ENCODE data around the gene CLDN9.

Gene CLDN9

GRCh38 chr16:2986623-2987188 is 26.0 kb upstream of the CLDN9 start:
- Histone ChIP-seq H3K4me1 (ENCODE audit: insufficient read depth, low read length) (peaks cover 29% of the 10 kb centered on the region), H3K27ac (ENCODE audit: low read depth, low read length) (no peak overlapping the region), H3K9me3 (ENCODE audit: insufficient read depth, low read depth, low read length) (no peaks in the 10 kb centered on the region), H3K4me3 (ENCODE audit: low read length) (no peak overlapping the region), H3K27me3 (ENCODE audit: insufficient read depth, low read length) (no peaks in the 10 kb centered on the region), H3K9ac (ENCODE audit: low read depth, low read length) (no peak overlapping the region), H3K36me3 (ENCODE audit: insufficient read depth, low read length) (no peaks in the 10 kb centered on the region)
- whole genome bisulfite sequencing, result 90% methylated on average over 17 of the region's 17 CpGs

GRCh38 chr16:2987286-2987685 is 25.4 kb upstream of the CLDN9 start:
- 87% methylated on average over 9 of the region's 9 CpGs for WGBS
- no peak overlapping the region for H3K27ac ChIP-seq (ENCODE audit: low read depth, low read length)
- no peaks in the 10 kb centered on the region for H3K36me3 ChIP-seq (ENCODE audit: insufficient read depth, low read length)
- no peaks in the 10 kb centered on the region for H3K27me3 ChIP-seq (ENCODE audit: insufficient read depth, low read length)
- no peak overlapping the region for H3K4me3 ChIP-seq (ENCODE audit: low read length)
- H3K4me1 ChIP-seq (ENCODE audit: insufficient read depth, low read length), result peaks cover 23% of the 10 kb centered on the region
- H3K9me3 ChIP-seq (ENCODE audit: insufficient read depth, low read depth, low read length), result no peaks in the 10 kb centered on the region
- H3K9ac ChIP-seq (ENCODE audit: low read depth, low read length), result no peak overlapping the region

GRCh38 chr16:2987833-2988232 is 24.9 kb upstream of the CLDN9 start:
- H3K36me3 ChIP-seq (ENCODE audit: insufficient read depth, low read length), result no peaks in the 10 kb centered on the region
- no peak overlapping the region for H3K9ac ChIP-seq (ENCODE audit: low read depth, low read length)
- H3K4me3 ChIP-seq (ENCODE audit: low read length), result no peak overlapping the region
- H3K27me3 ChIP-seq (ENCODE audit: insufficient read depth, low read length), result no peaks in the 10 kb centered on the region
- H3K27ac ChIP-seq (ENCODE audit: low read depth, low read length), result no peak overlapping the region
- peaks cover 20% of the 10 kb centered on the region for H3K4me1 ChIP-seq (ENCODE audit: insufficient read depth, low read length)
- WGBS, result 70% methylated on average over 8 of the region's 8 CpGs
- no peaks in the 10 kb centered on the region for H3K9me3 ChIP-seq (ENCODE audit: insufficient read depth, low read depth, low read length)

GRCh38 chr16:2988590-2989099 is 24.1 kb upstream of the CLDN9 start:
- Histone ChIP-seq H3K9me3 (ENCODE audit: insufficient read depth, low read depth, low read length) (no peaks in the 10 kb centered on the region), H3K4me1 (ENCODE audit: insufficient read depth, low read length) (peaks cover 16% of the 10 kb centered on the region), H3K27me3 (ENCODE audit: insufficient read depth, low read length) (no peaks in the 10 kb centered on the region), H3K9ac (ENCODE audit: low read depth, low read length) (no peak overlapping the region), H3K36me3 (ENCODE audit: insufficient read depth, low read length) (no peaks in the 10 kb centered on the region), H3K27ac (ENCODE audit: low read depth, low read length) (no peak overlapping the region), H3K4me3 (ENCODE audit: low read length) (no peak overlapping the region)
- 57% methylated on average over 8 of the region's 8 CpGs for WGBS

GRCh38 chr16:2990891-2991290 is 21.8 kb upstream of the CLDN9 start:
- Histone ChIP-seq H3K36me3 (ENCODE audit: insufficient read depth, low read length) (no peaks in the 10 kb centered on the region), H3K27me3 (ENCODE audit: insufficient read depth, low read length) (no peaks in the 10 kb centered on the region), H3K27ac (ENCODE audit: low read depth, low read length) (no peak overlapping the region), H3K4me3 (ENCODE audit: low read length) (no peak overlapping the region), H3K9me3 (ENCODE audit: insufficient read depth, low read depth, low read length) (no peaks in the 10 kb centered on the region), H3K9ac (ENCODE audit: low read depth, low read length) (no peak overlapping the region), H3K4me1 (ENCODE audit: insufficient read depth, low read length) (peaks cover 16% of the 10 kb centered on the region)
- 73% methylated on average over 10 of the region's 10 CpGs for WGBS

GRCh38 chr16:2991566-2992261 is 21.0 kb upstream of the CLDN9 start:
- Histone ChIP-seq H3K27ac (ENCODE audit: low read depth, low read length) (no peak overlapping the region), H3K9ac (ENCODE audit: low read depth, low read length) (no peak overlapping the region), H3K4me1 (ENCODE audit: insufficient read depth, low read length) (peaks cover 16% of the 10 kb centered on the region), H3K27me3 (ENCODE audit: insufficient read depth, low read length) (no peaks in the 10 kb centered on the region), H3K36me3 (ENCODE audit: insufficient read depth, low read length) (no peaks in the 10 kb centered on the region), H3K9me3 (ENCODE audit: insufficient read depth, low read depth, low read length) (no peaks in the 10 kb centered on the region), H3K4me3 (ENCODE audit: low read length) (no peak overlapping the region)
- 90% methylated on average over 11 of the region's 12 CpGs for WGBS

GRCh38 chr16:2992383-2993081 is 20.2 kb upstream of the CLDN9 start:
- Histone ChIP-seq H3K27me3 (ENCODE audit: insufficient read depth, low read length) (no peaks in the 10 kb centered on the region), H3K36me3 (ENCODE audit: insufficient read depth, low read length) (no peaks in the 10 kb centered on the region), H3K9me3 (ENCODE audit: insufficient read depth, low read depth, low read length) (no peaks in the 10 kb centered on the region), H3K4me1 (ENCODE audit: insufficient read depth, low read length) (peaks cover 16% of the 10 kb centered on the region), H3K9ac (ENCODE audit: low read depth, low read length) (no peak overlapping the region), H3K27ac (ENCODE audit: low read depth, low read length) (no peak overlapping the region), H3K4me3 (ENCODE audit: low read length) (no peak overlapping the region)
- 92% methylated on average over 11 of the region's 14 CpGs for WGBS

- Histone ChIP-seq H3K9me3 (ENCODE audit: insufficient read depth, low read depth, low read length) (no peaks in the 10 kb centered on the region), H3K4me3 (ENCODE audit: low read length) (no peak overlapping the region), H3K27ac (ENCODE audit: low read depth, low read length) (no peak overlapping the region), H3K4me1 (ENCODE audit: insufficient read depth, low read length) (no peaks in the 10 kb centered on the region), H3K27me3 (ENCODE audit: insufficient read depth, low read length) (no peaks in the 10 kb centered on the region), H3K9ac (ENCODE audit: low read depth, low read length) (no peak overlapping the region), H3K36me3 (ENCODE audit: insufficient read depth, low read length) (no peaks in the 10 kb centered on the region)
- WGBS, result 86% methylated on average over 13 of the region's 13 CpGs
These were observed 16.4 kb upstream of the CLDN9 start for GRCh38 chr16:2996298-2996697.

GRCh38 chr16:2999929-3000328 is 12.8 kb upstream of the CLDN9 start:
- Histone ChIP-seq H3K4me1 (ENCODE audit: insufficient read depth, low read length) (no peaks in the 10 kb centered on the region), H3K4me3 (ENCODE audit: low read length) (no peak overlapping the region), H3K27ac (ENCODE audit: low read depth, low read length) (no peak overlapping the region), H3K9me3 (ENCODE audit: insufficient read depth, low read depth, low read length) (no peaks in the 10 kb centered on the region), H3K9ac (ENCODE audit: low read depth, low read length) (no peak overlapping the region), H3K27me3 (ENCODE audit: insufficient read depth, low read length) (no peaks in the 10 kb centered on the region), H3K36me3 (ENCODE audit: insufficient read depth, low read length) (no peaks in the 10 kb centered on the region)
- WGBS, result 92% methylated on average over 6 of the region's 6 CpGs

- H3K27me3 ChIP-seq (ENCODE audit: insufficient read depth, low read length), result no peaks in the 10 kb centered on the region
- no peak overlapping the region for H3K4me3 ChIP-seq (ENCODE audit: low read length)
- no peaks in the 10 kb centered on the region for H3K36me3 ChIP-seq (ENCODE audit: insufficient read depth, low read length)
- H3K27ac ChIP-seq (ENCODE audit: low read depth, low read length), result no peak overlapping the region
- H3K9me3 ChIP-seq (ENCODE audit: insufficient read depth, low read depth, low read length), result no peaks in the 10 kb centered on the region
- no peak overlapping the region for H3K9ac ChIP-seq (ENCODE audit: low read depth, low read length)
- WGBS, result 90% methylated on average over 4 of the region's 4 CpGs
- H3K4me1 ChIP-seq (ENCODE audit: insufficient read depth, low read length), result no peaks in the 10 kb centered on the region
These were observed 12.2 kb upstream of the CLDN9 start for GRCh38 chr16:3000540-3000939.

- Histone ChIP-seq H3K9ac (ENCODE audit: low read depth, low read length) (no peak overlapping the region), H3K27ac (ENCODE audit: low read depth, low read length) (no peak overlapping the region)
- whole genome bisulfite sequencing, result 76% methylated on average over 12 of the region's 12 CpGs
These were observed 11.4 kb upstream of the CLDN9 start for GRCh38 chr16:3001316-3001715.

More at GRCh38 chr16:3001316-3001715, 11.4 kb upstream of the CLDN9 start:
- no peaks in the 10 kb centered on the region for H3K9me3 ChIP-seq (ENCODE audit: insufficient read depth, low read depth, low read length)
- H3K27me3 ChIP-seq (ENCODE audit: insufficient read depth, low read length), result no peaks in the 10 kb centered on the region
- no peak overlapping the region for H3K4me3 ChIP-seq (ENCODE audit: low read length)
- H3K36me3 ChIP-seq (ENCODE audit: insufficient read depth, low read length), result no peaks in the 10 kb centered on the region
- peaks cover 4% of the 10 kb centered on the region; the same call in 1 of the 2 replicates for H3K4me1 ChIP-seq (ENCODE audit: insufficient read depth, low read length)

Measured in HUES64 (cell line).